ENCODE results near the gene AQP2. TPM values are rescaled to one million over a fixed set of nuclear protein-coding genes. Genes with fewer than 3 reads are reported as not detected.

AQP2 gene
- polyA plus RNA-seq, 6 donors from 2014 or later = not detected

- Mint-ChIP-seq H3K9me3 (no peaks in the 10 kb centered on the region), H3K27ac (no peak overlapping the region), H3K4me3 (no peak overlapping the region), H3K36me3 (no peaks in the 10 kb centered on the region), H3K4me1 (peaks cover 0 to 1% (median 0%) of the 10 kb centered on the region in 3 donors), H3K27me3 (peaks cover 15 to 36% (median 23%) of the 10 kb centered on the region in 3 donors)
- ATAC-seq (ENCODE audit: low read depth in 2 of 2) (no peak), DNase-seq (no peak)
Measured at GRCh38 chr12:49910331-49911212, 40.0 kb upstream of the AQP2 start.

- H3K9me3 Mint-ChIP-seq = no peaks in the 10 kb centered on the region
- H3K4me3 Mint-ChIP-seq = no peak overlapping the region
- ATAC-seq (ENCODE audit: low read depth in 2 of 2) = no peak
- peaks cover 9 to 36% (median 16%) of the 10 kb centered on the region in 3 donors for H3K27me3 Mint-ChIP-seq
- H3K27ac Mint-ChIP-seq = no peak overlapping the region
- DNase-seq = no peak
- H3K36me3 Mint-ChIP-seq = no peaks in the 10 kb centered on the region
- H3K4me1 Mint-ChIP-seq = no peaks in the 10 kb centered on the region
Measured at GRCh38 chr12:49911213-49911605, 39.3 kb upstream of the AQP2 start.

- no peaks in the 10 kb centered on the region for H3K9me3 Mint-ChIP-seq
- H3K27ac Mint-ChIP-seq = no peak overlapping the region
- no peak overlapping the region for H3K4me3 Mint-ChIP-seq
- no peaks in the 10 kb centered on the region for H3K4me1 Mint-ChIP-seq
- no peak for DNase-seq
- H3K36me3 Mint-ChIP-seq = no peaks in the 10 kb centered on the region
- H3K27me3 Mint-ChIP-seq = peaks cover 5 to 35% (median 16%) of the 10 kb centered on the region in 3 donors
- ATAC-seq (ENCODE audit: low read depth in 2 of 2) = no peak
Measured at GRCh38 chr12:49912345-49913255, 37.9 kb upstream of the AQP2 start.

- DNase-seq = no peak
- Mint-ChIP-seq H3K27ac (no peak overlapping the region), H3K36me3 (no peaks in the 10 kb centered on the region), H3K27me3 (peaks cover 5 to 29% (median 24%) of the 10 kb centered on the region in 3 donors), H3K4me3 (no peak overlapping the region), H3K4me1 (no peaks in the 10 kb centered on the region), H3K9me3 (no peaks in the 10 kb centered on the region)
- ATAC-seq (ENCODE audit: low read depth in 2 of 2) = no peak
Measured at GRCh38 chr12:49916129-49916919, 34.2 kb upstream of the AQP2 start.

GRCh38 chr12:49917166-49917787, 33.3 kb upstream of the AQP2 start:
- DNase-seq (no peak), ATAC-seq (ENCODE audit: low read depth in 2 of 2) (no peak)
- H3K4me3 Mint-ChIP-seq = no peak overlapping the region
- H3K4me1 Mint-ChIP-seq = no peaks in the 10 kb centered on the region
- no peaks in the 10 kb centered on the region for H3K36me3 Mint-ChIP-seq
- H3K9me3 Mint-ChIP-seq = no peaks in the 10 kb centered on the region
- H3K27me3 Mint-ChIP-seq = peaks cover 10 to 35% (median 21%) of the 10 kb centered on the region in 3 donors
- no peak overlapping the region for H3K27ac Mint-ChIP-seq

- DNase-seq (no peak), ATAC-seq (ENCODE audit: low read depth in 2 of 2) (no peak)
- Mint-ChIP-seq H3K4me3 (no peak overlapping the region), H3K36me3 (no peaks in the 10 kb centered on the region), H3K9me3 (no peaks in the 10 kb centered on the region), H3K27me3 (peaks cover 10 to 39% (median 18%) of the 10 kb centered on the region in 3 donors), H3K27ac (no peak overlapping the region), H3K4me1 (no peaks in the 10 kb centered on the region)
Measured at GRCh38 chr12:49917788-49918173, 32.8 kb upstream of the AQP2 start.

GRCh38 chr12:49920241-49920914, 30.2 kb upstream of the AQP2 start:
- no peaks in the 10 kb centered on the region for H3K4me1 Mint-ChIP-seq
- peak overlapping the region in 1 of 6 donors; percentile 69 for H3K27ac Mint-ChIP-seq
- no peaks in the 10 kb centered on the region for H3K36me3 Mint-ChIP-seq
- no peak for ATAC-seq (ENCODE audit: low read depth in 2 of 2)
- H3K27me3 Mint-ChIP-seq = peaks cover 10 to 34% (median 24%) of the 10 kb centered on the region in 3 donors
- H3K9me3 Mint-ChIP-seq = no peaks in the 10 kb centered on the region
- DNase-seq = no peak
- no peak overlapping the region for H3K4me3 Mint-ChIP-seq

GRCh38 chr12:49920915-49921286, 29.6 kb upstream of the AQP2 start:
- no peaks in the 10 kb centered on the region for H3K36me3 Mint-ChIP-seq

GRCh38 chr12:49921299-49921698, 29.2 kb upstream of the AQP2 start:
- Mint-ChIP-seq H3K4me1 (no peaks in the 10 kb centered on the region), H3K27ac (no peak overlapping the region), H3K27me3 (peaks cover 10 to 34% (median 17%) of the 10 kb centered on the region in 3 donors), H3K9me3 (no peaks in the 10 kb centered on the region), H3K4me3 (no peak overlapping the region), H3K36me3 (no peaks in the 10 kb centered on the region)
- DNase-seq (no peak), ATAC-seq (ENCODE audit: low read depth in 2 of 2) (no peak)

More at GRCh38 chr12:49920915-49921286, 29.6 kb upstream of the AQP2 start:
- peaks cover 10 to 34% (median 20%) of the 10 kb centered on the region in 3 donors for H3K27me3 Mint-ChIP-seq
- DNase-seq (no peak), ATAC-seq (ENCODE audit: low read depth in 2 of 2) (no peak)
- H3K4me1 Mint-ChIP-seq = no peaks in the 10 kb centered on the region
- no peak overlapping the region for H3K27ac Mint-ChIP-seq
- H3K4me3 Mint-ChIP-seq = no peak overlapping the region
- H3K9me3 Mint-ChIP-seq = no peaks in the 10 kb centered on the region

GRCh38 chr12:49921936-49922335, 28.6 kb upstream of the AQP2 start:
- Mint-ChIP-seq H3K4me3 (no peak overlapping the region), H3K36me3 (no peaks in the 10 kb centered on the region), H3K4me1 (no peaks in the 10 kb centered on the region), H3K9me3 (no peaks in the 10 kb centered on the region), H3K27me3 (peaks cover 8 to 31% (median 13%) of the 10 kb centered on the region in 3 donors), H3K27ac (no peak overlapping the region)
- ATAC-seq (ENCODE audit: low read depth in 2 of 2) = no peak
- no peak for DNase-seq

- ATAC-seq (ENCODE audit: low read depth in 2 of 2) (no peak), DNase-seq (no peak)
- peaks cover 5 to 27% (median 9%) of the 10 kb centered on the region in 3 donors for H3K27me3 Mint-ChIP-seq
- no peaks in the 10 kb centered on the region for H3K9me3 Mint-ChIP-seq
- no peak overlapping the region for H3K4me3 Mint-ChIP-seq
- no peaks in the 10 kb centered on the region for H3K4me1 Mint-ChIP-seq
- H3K27ac Mint-ChIP-seq = no peak overlapping the region
- H3K36me3 Mint-ChIP-seq = no peaks in the 10 kb centered on the region
Measured at GRCh38 chr12:49922349-49923034, 28.0 kb upstream of the AQP2 start.

GRCh38 chr12:49923035-49923644, 27.4 kb upstream of the AQP2 start:
- Mint-ChIP-seq H3K27ac (no peak overlapping the region), H3K27me3 (peaks cover 5 to 23% (median 9%) of the 10 kb centered on the region in 3 donors)
- DNase-seq = no peak

More at GRCh38 chr12:49923035-49923644, 27.4 kb upstream of the AQP2 start:
- no peak overlapping the region for H3K4me3 Mint-ChIP-seq
- H3K9me3 Mint-ChIP-seq = no peaks in the 10 kb centered on the region
- ATAC-seq (ENCODE audit: low read depth in 2 of 2) = no peak
- H3K4me1 Mint-ChIP-seq = no peaks in the 10 kb centered on the region
- no peaks in the 10 kb centered on the region for H3K36me3 Mint-ChIP-seq
